Measurements from ENCODE around the gene TCF3. TPM values are rescaled to one million over a fixed set of nuclear protein-coding genes. Genes with fewer than 3 reads are reported as not detected.

TCF3 gene
- total RNA-seq, 3 donors from 2014 or later (not counting 1 experiment from before 2014, with no cell fraction given), result 54.5 to 72.2 (median 64.3) TPM

GRCh38 chr19:1648459-1648849, 4.0 kb downstream of the TCF3 start:
- Histone ChIP-seq H3K27me3 (ENCODE audit: control insufficient read depth, insufficient read depth, low read length) (no peaks in the 10 kb centered on the region), H3K4me1 (ENCODE audit: control insufficient read depth, insufficient read depth, low read length) (peaks cover 42% of the 10 kb centered on the region), H3K4me3 (ENCODE audit: low read length) (no peak overlapping the region), H3K27ac (ENCODE audit: low read length) (no peak overlapping the region), H3K36me3 (ENCODE audit: control insufficient read depth, insufficient read depth, low read length) (peaks cover 9% of the 10 kb centered on the region), H3K9me3 (ENCODE audit: control insufficient read depth, insufficient read depth, low read length) (no peaks in the 10 kb centered on the region)
- H3K36me3 Mint-ChIP-seq, result no peaks in the 10 kb centered on the region
- ATAC-seq (no peak), DNase-seq (no peak)
- peaks cover 12% of the 10 kb centered on the region in 2 donors for H3K4me1 Mint-ChIP-seq
- TF ChIP-seq CTCF (IDR thresholded peaks at IDR 0.05), result no peak
- intact Hi-C loops (cut with micrococcal nuclease), result no loop called here
- H3K4me3 Mint-ChIP-seq, result no peak overlapping the region
- no peaks in the 10 kb centered on the region for H3K9me3 Mint-ChIP-seq
- H3K27me3 Mint-ChIP-seq (ENCODE audit: low read depth in 2 of 2), result no peaks in the 10 kb centered on the region
- 76% methylated on average over 8 of the region's 10 CpGs for WGBS (ENCODE audit: insufficient coverage)
- no peak overlapping the region for H3K27ac Mint-ChIP-seq

- Histone ChIP-seq H3K9me3 (ENCODE audit: control insufficient read depth, insufficient read depth, low read length) (no peaks in the 10 kb centered on the region), H3K4me3 (ENCODE audit: low read length) (no peak overlapping the region), H3K27me3 (ENCODE audit: control insufficient read depth, insufficient read depth, low read length) (no peaks in the 10 kb centered on the region), H3K4me1 (ENCODE audit: control insufficient read depth, insufficient read depth, low read length) (peaks cover 37% of the 10 kb centered on the region), H3K27ac (ENCODE audit: low read length) (peak overlapping the region; percentile 13), H3K36me3 (ENCODE audit: control insufficient read depth, insufficient read depth, low read length) (peaks cover 10% of the 10 kb centered on the region)
- no peak overlapping the region for H3K4me3 Mint-ChIP-seq
- no peaks in the 10 kb centered on the region for H3K9me3 Mint-ChIP-seq
- H3K36me3 Mint-ChIP-seq, result no peaks in the 10 kb centered on the region
- peaks cover 12% of the 10 kb centered on the region in 2 donors for H3K4me1 Mint-ChIP-seq
- ATAC-seq, result no peak
- no peak for TF ChIP-seq CTCF (IDR thresholded peaks at IDR 0.05)
- DNase-seq, result no peak
- no peaks in the 10 kb centered on the region for H3K27me3 Mint-ChIP-seq (ENCODE audit: low read depth in 2 of 2)
- no peak overlapping the region for H3K27ac Mint-ChIP-seq
- intact Hi-C loops (cut with micrococcal nuclease), result no loop called here
- WGBS (ENCODE audit: insufficient coverage), result 79% methylated on average over 41 of the region's 41 CpGs
Measured at GRCh38 chr19:1647501-1648458, 4.6 kb downstream of the TCF3 start.

GRCh38 chr19:1646659-1647453, 5.6 kb downstream of the TCF3 start:
- H3K4me3 ChIP-seq (ENCODE audit: low read length), result no peak overlapping the region
- Mint-ChIP-seq H3K4me3 (no peak overlapping the region), H3K4me1 (peaks cover 12% of the 10 kb centered on the region in 2 donors), H3K36me3 (no peaks in the 10 kb centered on the region), H3K9me3 (no peaks in the 10 kb centered on the region), H3K27ac (no peak overlapping the region), H3K27me3 (ENCODE audit: low read depth in 2 of 2) (no peaks in the 10 kb centered on the region)
- DNase-seq (no peak), ATAC-seq (no peak)
- TF ChIP-seq CTCF (IDR thresholded peaks at IDR 0.05), result no peak
- intact Hi-C loops (cut with micrococcal nuclease), result no loop called here
- peaks cover 37% of the 10 kb centered on the region for H3K4me1 ChIP-seq (ENCODE audit: control insufficient read depth, insufficient read depth, low read length)
- no peaks in the 10 kb centered on the region for H3K27me3 ChIP-seq (ENCODE audit: control insufficient read depth, insufficient read depth, low read length)
- no peaks in the 10 kb centered on the region for H3K9me3 ChIP-seq (ENCODE audit: control insufficient read depth, insufficient read depth, low read length)
- H3K27ac ChIP-seq (ENCODE audit: low read length), result peak overlapping the region; percentile 13
- H3K36me3 ChIP-seq (ENCODE audit: control insufficient read depth, insufficient read depth, low read length), result peaks cover 16% of the 10 kb centered on the region
- 82% methylated on average over 29 of the region's 29 CpGs for WGBS (ENCODE audit: insufficient coverage)
